Measurements from ENCODE around the gene CREB3L4.

Gene CREB3L4, protein sequence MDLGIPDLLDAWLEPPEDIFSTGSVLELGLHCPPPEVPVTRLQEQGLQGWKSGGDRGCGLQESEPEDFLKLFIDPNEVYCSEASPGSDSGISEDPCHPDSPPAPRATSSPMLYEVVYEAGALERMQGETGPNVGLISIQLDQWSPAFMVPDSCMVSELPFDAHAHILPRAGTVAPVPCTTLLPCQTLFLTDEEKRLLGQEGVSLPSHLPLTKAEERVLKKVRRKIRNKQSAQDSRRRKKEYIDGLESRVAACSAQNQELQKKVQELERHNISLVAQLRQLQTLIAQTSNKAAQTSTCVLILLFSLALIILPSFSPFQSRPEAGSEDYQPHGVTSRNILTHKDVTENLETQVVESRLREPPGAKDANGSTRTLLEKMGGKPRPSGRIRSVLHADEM

DNA sequence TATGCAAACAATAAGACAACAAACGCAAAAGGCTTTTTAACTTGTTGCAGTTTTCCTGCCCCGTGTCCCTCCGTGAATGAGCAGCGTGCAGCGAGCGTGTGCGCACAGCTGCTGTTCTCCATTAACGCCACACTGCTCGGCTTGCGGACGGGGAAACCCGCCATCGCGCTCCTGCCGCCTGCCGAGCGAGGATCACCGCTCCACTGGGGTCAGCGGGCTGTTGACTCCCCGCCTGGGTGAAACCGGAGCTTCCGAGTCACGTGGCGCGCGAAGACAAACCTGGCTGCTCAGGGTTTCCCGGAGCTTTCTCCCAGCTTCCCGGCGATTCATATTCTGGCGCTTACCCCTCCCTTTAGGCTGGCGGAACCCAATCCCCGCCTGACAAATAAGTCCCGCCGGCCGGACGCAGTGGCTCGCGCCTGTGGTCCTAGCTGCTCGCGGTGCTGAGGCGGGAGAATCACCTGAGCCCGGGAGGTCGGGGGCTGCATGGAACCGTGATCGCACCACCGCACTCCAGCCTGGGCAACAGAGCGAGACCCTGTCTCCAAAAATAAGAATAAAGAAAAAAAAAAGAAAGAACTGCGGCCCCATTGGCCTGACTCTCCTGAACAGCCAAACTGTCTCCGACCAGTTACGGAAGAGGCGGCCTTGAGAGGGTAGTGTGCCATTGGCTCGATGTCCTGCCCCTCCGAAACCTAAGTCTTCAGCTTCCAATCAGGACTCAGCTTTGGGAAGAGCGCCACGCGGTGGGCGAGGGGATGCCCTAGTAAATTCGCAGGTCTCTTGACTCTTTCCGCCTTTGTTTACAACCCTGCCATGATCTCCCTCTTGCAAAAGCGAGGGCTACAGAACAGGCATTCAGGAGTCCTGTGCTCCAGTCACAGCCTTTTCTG is at the start of gene CREB3L4:
Gene CREB3L4, plus strand, starts transcription at position 796 of the 893 bp plus-strand sequence. CDS start 624 bp downstream, outside the sequence.
- TF ChIP-seq GATA2 (IDR thresholded peaks at IDR 0.05; ENCODE audit: low read depth, low read length) (no peak), GATA3 (IDR thresholded peaks at IDR 0.05; ENCODE audit: low read depth, low read length) (no peak)

DNA sequence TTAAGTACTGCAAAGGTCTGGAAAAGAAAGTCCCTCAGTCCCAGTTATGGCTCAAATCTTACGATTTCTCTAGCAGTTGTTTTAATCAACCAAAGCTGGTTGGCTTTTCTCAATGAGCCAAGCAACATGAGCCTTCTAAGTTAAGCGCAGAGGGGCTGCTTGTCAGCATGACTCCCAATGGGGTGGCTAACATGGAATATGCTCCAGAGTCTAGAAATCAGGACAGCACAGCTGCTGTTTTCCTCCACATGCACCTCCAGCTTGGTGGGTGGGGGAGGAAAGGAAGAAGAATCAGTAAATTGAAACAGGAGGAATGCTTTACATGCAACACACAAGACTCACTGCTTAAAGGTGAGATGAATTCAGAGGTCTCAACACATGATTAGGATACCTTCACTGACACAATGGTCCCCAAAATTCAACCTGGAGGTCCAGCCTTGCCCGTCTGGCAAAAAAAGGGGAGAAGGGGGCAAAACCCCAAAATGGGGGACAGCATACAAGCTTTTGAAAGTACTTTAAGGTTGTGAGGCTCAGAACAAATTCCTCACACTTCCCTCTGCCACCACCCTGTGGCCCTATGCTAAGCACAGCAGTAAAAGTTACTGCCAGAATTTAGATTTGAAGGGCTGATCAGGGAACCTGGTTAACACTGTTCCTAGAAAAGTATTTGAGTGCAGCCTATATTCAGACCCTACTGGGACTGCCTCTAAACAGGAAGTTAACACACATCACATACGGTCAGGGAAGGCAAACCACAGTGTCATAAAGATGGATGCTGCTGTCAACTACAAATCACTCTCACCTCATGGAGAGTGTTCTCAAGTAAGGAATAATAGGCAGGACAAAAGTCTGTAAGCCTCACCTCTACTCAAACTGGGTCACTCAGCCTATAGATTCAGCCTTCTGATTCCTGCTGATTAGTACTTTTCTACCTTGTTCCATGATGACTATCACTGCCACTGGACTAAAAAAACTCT is 47.5 kb upstream of the CREB3L4 start:
- TF ChIP-seq GATA2 (IDR thresholded peaks at IDR 0.05; ENCODE audit: low read depth, low read length) (no peak), GATA3 (IDR thresholded peaks at IDR 0.05; ENCODE audit: low read depth, low read length) (no peak)

DNA sequence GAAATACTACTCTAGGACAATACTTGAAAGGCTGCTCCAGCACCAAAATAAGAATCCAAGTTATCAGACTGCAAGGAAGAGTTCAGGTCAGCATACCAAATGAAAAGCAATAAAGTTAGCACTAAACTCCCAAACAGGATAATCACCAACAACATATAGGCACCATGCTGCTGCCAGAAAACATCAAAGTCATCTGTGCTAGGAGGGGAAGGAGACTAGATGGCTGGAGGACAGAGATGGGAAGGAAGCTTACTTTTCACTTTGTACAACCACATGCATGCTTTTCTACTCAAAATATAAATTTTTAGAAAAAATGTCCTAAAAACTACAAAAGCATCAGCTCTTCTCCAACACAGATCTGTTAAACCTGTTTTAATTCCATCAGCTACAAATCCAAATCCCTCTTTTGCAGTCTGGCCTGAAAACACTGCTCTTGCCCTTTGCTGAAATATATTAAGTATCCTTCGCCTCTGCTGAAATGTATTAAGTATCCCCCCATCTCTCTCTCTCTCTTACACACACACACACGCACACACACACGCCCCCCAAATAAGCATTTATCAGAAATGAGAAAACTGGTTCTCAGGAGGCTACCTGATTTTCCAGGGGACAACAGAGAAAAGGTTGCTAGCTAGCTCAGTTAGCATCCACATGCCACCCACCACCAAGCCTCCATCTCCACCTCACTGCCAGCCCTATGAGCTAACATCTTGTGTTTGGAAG is 46.5 kb upstream of the CREB3L4 start:
- TF ChIP-seq GATA2 (IDR thresholded peaks at IDR 0.05; ENCODE audit: low read depth, low read length) (no peak), GATA3 (IDR thresholded peaks at IDR 0.05; ENCODE audit: low read depth, low read length) (no peak)

DNA sequence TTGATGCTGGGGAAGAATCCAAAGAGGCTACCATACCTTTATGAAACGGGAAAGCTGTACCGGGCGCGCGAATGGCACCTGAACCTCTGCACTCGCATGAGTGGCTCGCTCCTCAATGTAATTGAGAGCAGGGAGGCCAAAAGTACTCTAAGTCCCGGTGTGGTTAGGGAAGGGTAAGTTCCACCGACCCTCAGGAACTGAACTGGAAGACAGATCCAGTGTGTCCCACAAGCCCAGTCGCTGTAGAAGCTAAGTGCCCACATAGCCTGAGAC is 46.0 kb upstream of the CREB3L4 start:
- TF ChIP-seq GATA3 (IDR thresholded peaks at IDR 0.05; ENCODE audit: low read depth, low read length), result no peak
- no peak for TF ChIP-seq GATA2 (IDR thresholded peaks at IDR 0.05; ENCODE audit: low read depth, low read length)

GRCh38 chr1:153922076-153922971 is 45.4 kb upstream of the CREB3L4 start:
- no peak for TF ChIP-seq GATA2 (IDR thresholded peaks at IDR 0.05; ENCODE audit: low read depth, low read length)
- TF ChIP-seq GATA3 (IDR thresholded peaks at IDR 0.05; ENCODE audit: low read depth, low read length), result no peak

- no peak for TF ChIP-seq GATA3 (IDR thresholded peaks at IDR 0.05; ENCODE audit: low read depth, low read length)
These were observed 44.5 kb upstream of the CREB3L4 start, which contains the start of gene GATAD2B for GRCh38 chr1:153922972-153923925. TSS of gene GATAD2B (minus strand) at chr1:153922972. CDS start at chr1:153828347, 94,625 bp downstream.

DNA sequence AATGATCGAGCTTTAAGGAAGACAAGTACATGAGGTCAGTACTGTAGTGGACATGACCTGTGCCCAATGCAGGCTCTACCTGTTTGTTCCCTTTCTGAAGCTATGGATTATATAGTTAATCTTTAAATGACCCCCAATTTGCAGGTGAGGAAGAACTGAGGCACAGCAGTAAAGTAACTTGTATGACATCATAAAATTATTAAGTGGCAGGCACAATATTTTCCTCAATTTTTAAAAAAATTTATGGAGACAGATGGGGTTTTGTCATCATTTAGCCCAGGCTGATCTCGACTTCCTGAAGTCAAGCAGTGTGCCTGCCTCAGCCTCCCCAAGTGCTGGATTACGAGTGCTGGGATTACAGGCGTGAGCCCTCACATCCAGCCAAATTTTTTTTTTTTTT is 41.3 kb upstream of the CREB3L4 start:
- TF ChIP-seq GATA2 (IDR thresholded peaks at IDR 0.05; ENCODE audit: low read depth, low read length), result no peak
- no peak for TF ChIP-seq GATA3 (IDR thresholded peaks at IDR 0.05; ENCODE audit: low read depth, low read length)

GRCh38 chr1:153928245-153928644 is 39.5 kb upstream of the CREB3L4 start:
- TF ChIP-seq GATA2 (IDR thresholded peaks at IDR 0.05; ENCODE audit: low read depth, low read length) (no peak), GATA3 (IDR thresholded peaks at IDR 0.05; ENCODE audit: low read depth, low read length) (no peak)

- no peak for TF ChIP-seq GATA3 (IDR thresholded peaks at IDR 0.05; ENCODE audit: low read depth, low read length)
These were observed 38.8 kb upstream of the CREB3L4 start for GRCh38 chr1:153928791-153929341.

DNA sequence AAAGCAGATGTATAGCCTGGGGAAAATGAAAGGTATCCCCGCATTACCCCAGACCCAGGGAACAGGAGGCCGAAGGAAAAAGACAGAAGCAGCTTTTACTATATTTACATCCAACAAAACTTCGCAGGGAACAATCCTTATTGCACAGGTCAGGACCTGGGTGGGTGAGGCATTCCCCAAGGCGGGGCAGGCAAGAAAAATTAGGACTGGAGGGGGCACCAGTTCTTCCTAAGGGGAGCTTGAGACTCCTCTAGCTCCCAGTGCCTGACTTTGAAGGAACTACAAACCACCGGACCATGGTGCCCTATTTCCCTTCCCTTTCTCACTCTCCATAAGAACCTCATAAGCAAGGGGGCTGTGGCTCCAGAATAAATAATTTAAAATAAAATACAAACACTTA is 38.3 kb upstream of the CREB3L4 start:
- TF ChIP-seq GATA2 (IDR thresholded peaks at IDR 0.05; ENCODE audit: low read depth, low read length) (no peak), GATA3 (IDR thresholded peaks at IDR 0.05; ENCODE audit: low read depth, low read length) (no peak)
